Superior temporal gyrus (tissue), 1 donor: Measurements from ENCODE around the gene TNXB.
"Not testable (repeated sequence)": the region's sequence is repeated elsewhere in the genome, so short reads cannot be mapped to it uniquely, and the experiment has no call there.

Experiments used
- DNase-seq: peaks from one replicate; pipeline ENCODE4 v3.0.0-alpha.2; 2016; ENCODE audit errors: extremely low spot score

TNXB gene

DNA sequence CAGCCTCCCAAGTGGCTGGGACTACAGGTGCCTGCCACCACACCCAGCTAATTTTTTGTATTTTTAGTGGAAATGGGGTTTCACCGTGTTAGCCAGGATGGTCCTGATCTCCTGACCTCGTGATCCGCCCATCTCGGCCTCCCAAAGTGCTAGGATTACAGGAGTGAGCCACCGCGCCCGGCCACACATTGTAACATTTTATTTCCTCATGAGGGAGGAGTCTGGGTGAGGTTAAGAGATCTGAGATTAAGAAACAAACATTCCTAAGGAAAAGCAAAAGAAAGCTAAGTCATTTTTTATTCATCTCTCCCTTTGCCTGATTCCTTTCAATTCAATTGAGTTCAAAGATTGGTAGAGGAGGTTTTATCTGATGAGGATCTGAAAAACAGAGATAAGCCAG, 35.1 kb upstream of the TNXB start:
- DNase-seq, result not testable (repeated sequence)

DNA sequence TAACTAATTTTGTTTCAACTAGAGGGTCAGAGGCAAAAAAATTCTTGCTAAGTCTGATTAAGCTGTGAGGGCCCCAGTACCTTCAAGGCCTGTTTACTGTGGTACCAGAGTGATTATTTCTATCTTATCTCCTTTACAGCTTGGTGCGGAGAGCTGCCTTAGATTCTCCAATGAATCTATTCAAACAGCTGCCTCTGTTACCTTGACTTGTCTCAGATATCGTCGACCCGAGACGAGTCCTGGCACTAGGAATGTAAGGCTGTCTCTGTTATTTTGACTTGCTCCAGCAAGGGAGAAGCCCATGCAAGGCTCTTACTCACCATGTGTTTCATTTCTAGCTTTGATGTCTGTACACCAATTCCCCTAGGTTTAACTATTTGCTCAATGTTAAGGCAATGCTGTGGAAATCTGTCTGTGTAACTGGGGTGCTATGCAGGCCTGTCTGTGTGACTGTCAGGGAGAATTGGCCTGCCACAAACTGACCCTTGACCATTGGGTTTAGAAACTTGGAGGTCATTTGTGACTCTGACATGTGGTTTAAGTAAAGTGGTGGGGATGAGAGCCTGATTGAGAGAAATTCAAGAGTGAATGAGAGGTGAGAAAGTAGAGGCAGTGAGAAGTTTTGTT, 31.4 kb upstream of the TNXB start:
- DNase-seq, result no peak

GRCh38 chr6:32139590-32139989, 30.5 kb upstream of the TNXB start:
- no peak for DNase-seq

DNA sequence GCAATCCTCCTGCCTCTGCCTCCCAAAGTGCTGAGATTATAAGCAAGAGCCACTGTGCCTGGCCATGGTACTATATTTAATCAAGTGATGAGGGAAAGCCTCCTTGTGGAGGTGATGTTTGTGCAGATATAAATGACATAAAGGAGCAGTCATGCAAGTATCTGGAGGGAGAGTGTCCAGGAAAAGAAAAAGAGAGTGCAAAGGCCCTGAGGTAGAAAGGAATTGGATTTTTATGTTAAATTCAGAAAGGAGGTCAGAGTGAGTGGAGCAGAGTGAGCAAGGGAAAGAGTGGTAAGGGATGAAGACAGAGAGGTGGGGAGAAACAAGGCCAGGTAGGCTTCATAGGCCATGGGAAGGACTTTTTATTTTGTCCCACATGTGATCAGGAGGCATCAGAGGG, 28.3 kb upstream of the TNXB start:
- no peak for DNase-seq

GRCh38 chr6:32133786-32134185, 24.6 kb upstream of the TNXB start:
- no peak for DNase-seq

- DNase-seq, result no peak
These were observed 23.0 kb upstream of the TNXB start for GRCh38 chr6:32132110-32132509.

DNA sequence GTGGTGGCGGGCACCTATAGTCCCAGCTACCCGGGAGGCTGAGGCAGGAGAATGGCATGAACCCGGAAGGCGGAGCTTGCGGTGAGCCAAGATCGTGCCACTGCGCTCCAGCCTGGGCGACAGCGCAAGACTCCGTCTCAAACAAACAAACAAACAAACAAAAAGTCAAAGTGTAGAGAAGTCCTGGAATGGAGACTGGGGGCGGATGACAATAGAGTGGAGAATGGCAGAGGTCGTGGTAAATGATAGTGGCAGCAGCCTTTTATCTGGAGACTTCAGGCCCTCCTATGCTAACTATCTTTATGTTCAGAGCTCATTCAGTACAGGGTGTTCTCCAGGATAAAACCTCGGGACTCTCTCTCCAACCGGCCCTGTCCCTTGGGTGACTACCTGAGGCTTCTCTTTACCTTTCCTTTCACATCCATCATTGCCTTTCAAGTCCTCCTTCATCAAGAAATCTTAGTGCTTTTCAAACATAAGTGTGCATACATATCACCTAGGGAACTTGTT, 22.4 kb upstream of the TNXB start:
- DNase-seq, result no peak

GRCh38 chr6:32129297-32130088, 20.4 kb upstream of the TNXB start:
- peak; percentile 89 for DNase-seq

- no peak for DNase-seq
These were observed 19.7 kb upstream of the TNXB start for GRCh38 chr6:32128751-32129296.

- DNase-seq, result peak; percentile 100
These were observed 18.8 kb upstream of the TNXB start, which contains the start of gene ATF6B for GRCh38 chr6:32127717-32128592. TSS of gene ATF6B (minus strand) at chr6:32128246. CDS start at chr6:32128207, 39 bp downstream.

DNA sequence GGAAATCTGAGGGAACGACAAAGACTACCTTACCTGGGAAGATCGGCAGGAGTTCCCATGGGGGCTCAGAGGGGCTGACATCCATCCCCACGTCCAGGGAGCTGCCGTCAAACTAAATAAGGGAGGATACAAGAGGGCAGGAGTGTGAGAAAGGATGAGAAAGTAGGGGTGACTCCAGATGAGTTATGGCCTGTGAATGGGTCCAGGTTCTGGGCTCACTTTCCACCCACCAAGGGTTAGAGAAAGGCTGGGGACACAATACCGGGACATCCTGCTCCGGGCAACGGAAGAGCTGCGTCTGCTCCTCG, 18.2 kb upstream of the TNXB start:
- no peak for DNase-seq

GRCh38 chr6:32126880-32127279, 17.7 kb upstream of the TNXB start:
- DNase-seq, result no peak

DNA sequence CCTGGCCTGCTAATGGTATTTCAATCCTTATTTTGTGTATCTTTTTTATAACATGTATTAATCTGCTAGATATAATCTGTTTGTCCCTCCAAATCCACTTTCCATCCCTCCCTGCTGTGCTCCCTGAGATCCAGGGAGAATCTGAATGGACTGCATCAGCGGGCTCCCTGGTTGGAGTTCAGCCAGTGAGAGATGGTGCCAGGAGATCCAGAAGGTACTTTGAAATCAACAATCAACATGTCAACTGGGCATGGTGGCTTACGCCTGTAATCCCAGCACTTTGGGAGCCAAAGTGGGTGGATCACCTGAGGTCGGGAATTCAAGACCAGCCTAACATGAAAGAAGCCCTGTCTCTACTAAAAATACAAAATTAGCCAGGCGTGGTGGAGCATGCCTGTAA, 14.5 kb upstream of the TNXB start:
- DNase-seq, result no peak

DNA sequence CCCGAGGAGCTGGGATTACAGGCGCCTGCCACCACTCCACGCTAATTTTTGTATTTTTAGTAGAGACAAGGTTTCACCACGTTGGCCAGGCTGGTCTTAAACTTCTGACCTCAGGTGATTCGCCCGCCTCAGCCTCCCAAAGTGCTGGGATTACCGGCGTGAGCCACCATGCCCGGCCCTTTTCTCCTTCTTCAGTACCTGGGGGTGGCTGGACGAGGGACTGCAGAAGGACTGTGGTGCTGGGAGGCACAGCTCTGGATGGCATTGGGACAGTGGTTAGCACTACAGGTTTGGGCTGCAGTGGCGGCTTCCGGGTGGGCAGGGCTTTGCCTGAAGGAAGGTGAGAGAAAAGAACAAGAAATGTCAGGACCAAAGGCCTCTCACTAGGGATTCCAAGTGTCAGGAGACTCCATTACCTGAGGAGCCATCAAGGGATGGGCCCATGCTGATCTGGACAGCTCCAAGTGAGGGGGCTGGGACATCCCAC, 11.5 kb upstream of the TNXB start:
- no peak for DNase-seq

GRCh38 chr6:32118782-32119628, 9.9 kb upstream of the TNXB start:
- DNase-seq, result peak; percentile 87

- no peak for DNase-seq
These were observed 8.3 kb upstream of the TNXB start for GRCh38 chr6:32117461-32117860.

- DNase-seq, result no peak
These were observed 7.5 kb upstream of the TNXB start for GRCh38 chr6:32116674-32117073.

- DNase-seq, result no peak
These were observed 6.5 kb upstream of the TNXB start for GRCh38 chr6:32115623-32116022.

DNA sequence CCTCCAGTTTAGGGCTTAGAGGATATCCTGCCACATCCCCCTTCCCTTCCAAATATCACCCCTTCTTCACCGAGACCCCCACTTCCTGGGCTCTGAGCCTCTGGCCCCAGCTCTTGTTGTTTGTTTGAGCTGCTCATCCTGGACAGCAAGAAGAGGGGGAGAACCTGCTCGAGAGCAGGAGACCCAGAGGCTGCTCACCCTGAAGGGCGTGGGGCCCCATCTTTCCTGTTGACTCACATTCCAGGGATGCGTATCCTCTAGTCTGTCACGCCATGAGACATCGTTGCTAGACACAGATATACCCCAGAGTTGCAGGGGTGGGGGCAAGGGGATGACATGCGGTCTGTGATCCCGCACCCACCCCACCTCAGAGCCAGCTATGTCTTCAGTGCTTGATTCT, 5.7 kb upstream of the TNXB start:
- DNase-seq, result no peak

DNA sequence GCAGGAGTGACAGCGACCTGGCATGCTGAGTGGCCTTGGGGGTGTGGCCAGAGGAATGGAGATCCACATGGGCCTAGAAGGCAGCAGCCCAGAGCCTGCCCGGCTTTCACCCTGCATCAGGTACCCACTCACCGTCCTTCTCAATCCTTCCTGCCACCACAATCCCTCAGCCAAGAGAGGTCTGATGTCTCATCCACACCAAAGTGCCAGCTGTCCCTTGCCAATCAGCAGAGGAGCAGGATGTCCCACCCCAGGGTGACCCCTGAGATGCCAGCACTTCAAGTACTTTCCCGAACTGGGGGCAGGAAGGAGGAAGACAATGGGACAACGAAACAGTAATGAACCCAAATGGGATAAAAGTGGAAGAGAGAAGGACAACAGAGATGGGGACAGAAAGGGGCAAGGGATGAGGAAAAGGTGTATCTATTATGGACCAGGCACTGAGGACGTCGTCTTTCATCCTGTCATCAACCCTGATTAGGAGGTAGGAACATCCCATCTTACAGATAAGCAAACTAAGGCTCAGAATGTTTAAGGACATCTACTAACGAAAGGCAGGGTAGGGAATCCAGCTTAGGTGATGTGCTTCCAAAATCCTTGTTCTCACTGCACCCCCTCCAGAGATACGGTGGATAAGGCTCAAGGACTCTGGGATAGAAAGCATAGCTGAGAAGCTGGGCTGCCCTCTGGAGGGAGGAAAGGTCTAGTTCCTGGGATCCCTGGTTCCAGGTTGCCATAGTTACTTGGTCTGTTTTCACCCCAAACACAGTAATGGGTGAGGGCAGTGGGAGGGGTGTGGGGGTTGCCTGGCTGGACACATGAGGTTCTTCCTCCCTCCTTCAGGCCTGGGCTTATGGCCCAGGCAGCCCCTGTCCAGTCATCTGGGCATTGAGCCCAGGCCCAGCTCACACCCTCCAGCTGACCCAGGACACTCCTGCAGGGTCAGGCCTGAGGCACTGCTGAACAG, 4.5 kb upstream of the TNXB start:
- peak; percentile 41 for DNase-seq
